ENCODE results near the gene TRIM38.

TRIM38 gene

DNA sequence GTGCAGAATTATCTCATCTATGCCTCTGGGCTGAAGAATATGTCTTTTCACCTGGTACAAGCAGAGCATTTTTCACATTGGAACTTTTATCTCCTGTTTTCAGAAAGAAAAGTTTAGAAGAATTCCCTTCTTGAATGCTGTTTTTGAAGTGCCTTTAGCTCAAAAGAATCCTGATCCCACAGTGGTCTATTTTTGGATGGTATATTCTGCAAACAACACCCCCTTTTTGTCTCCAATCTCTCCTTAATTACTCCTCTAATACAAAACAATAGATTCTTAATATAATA, 66.9 kb downstream of the TRIM38 start:
- no peak for DNase-seq

GRCh38 chr6:26029857-26030653, 67.5 kb downstream of the TRIM38 start:
- no peak for DNase-seq

DNA sequence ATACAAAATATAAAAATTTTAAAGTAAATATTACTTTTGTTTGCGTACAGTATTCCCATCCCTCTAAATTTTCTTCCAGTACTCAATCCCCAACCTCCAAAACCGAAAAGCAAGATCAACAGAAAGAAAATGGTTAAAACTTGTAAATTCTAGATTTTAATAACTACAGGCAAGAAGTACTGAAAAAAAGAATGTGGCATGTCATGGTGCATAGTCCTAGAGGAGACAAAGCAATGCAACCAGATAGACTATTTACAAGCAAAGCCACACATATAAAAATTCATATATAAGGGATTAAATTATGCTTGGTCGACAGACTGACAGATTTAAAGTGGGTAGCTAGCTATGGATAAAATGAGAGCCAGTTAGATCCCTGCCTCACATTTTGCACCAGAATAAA, 68.1 kb downstream of the TRIM38 start:
- no peak for DNase-seq

GRCh38 chr6:26031151-26031594, 68.6 kb downstream of the TRIM38 start:
- peak; percentile 19 for DNase-seq

GRCh38 chr6:26031595-26032339, 69.2 kb downstream of the TRIM38 start:
- DNase-seq = peak; percentile 97

- peak; percentile 63 for DNase-seq
Observed at GRCh38 chr6:26032340-26033084, 69.9 kb downstream of the TRIM38 start.

DNA sequence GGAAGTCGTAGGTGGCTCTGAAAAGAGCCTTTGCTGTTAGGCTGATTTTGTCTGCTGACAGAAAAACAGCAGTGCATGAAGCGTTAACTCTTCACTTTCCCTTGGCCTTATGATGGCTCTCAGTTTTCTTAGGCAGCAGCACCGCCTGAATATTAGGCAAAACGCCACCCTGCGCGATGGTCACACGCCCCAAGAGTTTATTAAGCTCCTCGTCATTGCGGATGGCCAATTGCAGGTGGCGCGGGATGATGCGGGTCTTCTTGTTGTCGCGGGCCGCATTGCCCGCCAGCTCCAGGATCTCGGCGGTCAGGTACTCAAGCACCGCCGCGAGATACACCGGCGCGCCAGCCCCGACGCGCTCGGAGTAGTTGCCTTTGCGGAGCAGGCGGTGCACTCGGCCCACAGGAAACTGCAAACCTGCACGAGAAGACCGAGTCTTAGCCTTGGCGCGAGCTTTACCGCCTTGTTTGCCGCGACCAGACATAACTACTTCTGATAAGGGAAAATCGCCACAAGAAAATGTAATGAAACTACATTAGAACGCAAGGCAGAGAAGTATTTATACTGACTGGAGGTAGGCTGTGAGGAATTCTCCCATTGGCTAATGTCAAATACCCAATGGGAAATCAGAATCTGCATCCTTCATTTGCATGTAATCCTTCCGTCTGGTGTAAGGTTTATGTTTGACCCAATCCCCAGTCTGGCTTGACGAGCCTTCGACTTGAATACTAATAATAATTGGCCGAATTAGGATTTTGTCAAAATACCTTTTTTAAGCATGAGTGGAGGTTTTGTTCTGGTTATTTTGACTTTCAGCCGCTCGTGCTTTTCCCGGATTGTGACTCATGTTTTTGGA, 70.7 kb downstream of the TRIM38 start:
- peak; percentile 98 for DNase-seq

- no peak for DNase-seq
Observed at GRCh38 chr6:26033941-26034354, 71.3 kb downstream of the TRIM38 start.

- no peak for DNase-seq
Observed at GRCh38 chr6:26034905-26035304, 72.3 kb downstream of the TRIM38 start.

Data from kidney glomerular epithelial cell (primary cell).